GM12878 (cell line): Measurements from ENCODE around the gene CNTNAP2. TPM values are rescaled to one million over a fixed set of nuclear protein-coding genes. Genes with fewer than 3 reads are reported as not detected.

Source experiments
- ATF2 ChIP-seq: IDR thresholded peaks from 2 replicates; pipeline ENCODE4 v1.6.1; 2012; ENCODE audit warnings: low read length, inconsistent platforms
- ATF7 ChIP-seq: fragments of 450-650 bp; IDR thresholded peaks from 2 replicates; pipeline ENCODE4 v1.6.1; 2016; ENCODE audit warnings: low read depth, mild to moderate bottlenecking
- BCL11A ChIP-seq: IDR thresholded peaks from 2 replicates; pipeline ENCODE4 v1.6.1; 2011; ENCODE audit warnings: low read depth, low read length
- BMI1 ChIP-seq: fragments of 450-650 bp; IDR thresholded peaks from 2 replicates; pipeline ENCODE4 v1.6.1; 2016; ENCODE audit warnings: mild to moderate bottlenecking, moderate library complexity, borderline replicate concordance
- CBX5 ChIP-seq: sonication (generic); IDR thresholded peaks from 2 replicates; pipeline ENCODE4 v1.6.1; 2016; ENCODE audit warnings: low read depth, moderate library complexity, mild to moderate bottlenecking, inconsistent platforms
- CEBPZ ChIP-seq: fragments of 150-350 bp; IDR thresholded peaks from 2 replicates; pipeline ENCODE4 v1.6.1; 2016; ENCODE audit warnings: low read depth, low read length
- CREM ChIP-seq: IDR thresholded peaks from 2 replicates; pipeline ENCODE4 v1.6.1; 2014; ENCODE audit warnings: antibody characterized with exemption, low read depth
- CTCF ChIP-seq, 3 experiments: IDR thresholded peaks in 2 of 3; conservative IDR thresholded peaks in 1 of 3; 2 replicates each; pipeline ENCODE4 v1.5.1; 2011; ENCODE audit warnings: low read depth in 3 of 3, low read length in 3 of 3, mild to moderate bottlenecking in 3 of 3, control low read depth in 2 of 3, moderate library complexity in 2 of 3, inconsistent platforms in 1 of 3, mixed read lengths in 1 of 3; ENCODE audit not compliant: control insufficient read depth in 2 of 3, insufficient read depth in 1 of 3; ENCODE audit errors: extremely low read depth in 1 of 3
- FOS ChIP-seq: IDR thresholded peaks from 3 replicates; pipeline ENCODE4 v1.6.1; 2011; ENCODE audit warnings: borderline replicate concordance; ENCODE audit not compliant: insufficient read length; ENCODE audit errors: extremely low read depth
- FOXK2 ChIP-seq: fragments of 450-650 bp; IDR thresholded peaks from 2 replicates; pipeline ENCODE4 v1.6.1; 2017; ENCODE audit warnings: mild to moderate bottlenecking, moderate library complexity
- GABPA ChIP-seq: IDR thresholded peaks from 2 replicates; pipeline ENCODE4 v1.6.1; 2014; ENCODE audit warnings: antibody characterized with exemption, low read depth, mild to moderate bottlenecking, inconsistent platforms
- JUNB ChIP-seq: IDR thresholded peaks from 2 replicates; pipeline ENCODE4 v1.6.1; 2016; ENCODE audit warnings: antibody characterized with exemption, mild to moderate bottlenecking
- LARP7 ChIP-seq: fragments of 450-650 bp; IDR thresholded peaks from 2 replicates; pipeline ENCODE4 v1.6.1; 2017; ENCODE audit warnings: mild to moderate bottlenecking
- MTA3 ChIP-seq: IDR thresholded peaks from 2 replicates; pipeline ENCODE4 v1.6.1; 2012; ENCODE audit warnings: low read length, inconsistent platforms, borderline replicate concordance
- PKNOX1 ChIP-seq: fragments of 450-650 bp; IDR thresholded peaks from 2 replicates; pipeline ENCODE4 v1.6.1; 2016; ENCODE audit warnings: mild to moderate bottlenecking
- POLR2A ChIP-seq: IDR thresholded peaks from 2 replicates; pipeline ENCODE4 v1.6.1; 2011; ENCODE audit warnings: low read depth, mild to moderate bottlenecking, low read length
- POLR2AphosphoS5 ChIP-seq: IDR thresholded peaks from 2 replicates; pipeline ENCODE4 v1.6.1; 2011; ENCODE audit warnings: mild to moderate bottlenecking, low read length, inconsistent platforms
- RUNX3 ChIP-seq: IDR thresholded peaks from 2 replicates; pipeline ENCODE4 v1.6.1; 2012; ENCODE audit warnings: low read length, inconsistent platforms
- SMC3 ChIP-seq: IDR thresholded peaks from 2 replicates; pipeline ENCODE4 v1.6.1; 2011; ENCODE audit warnings: low read length, improper control_type of control experiment, borderline replicate concordance
- SP1 ChIP-seq: IDR thresholded peaks from one replicate; pipeline ENCODE4 v1.6.1; 2011; ENCODE audit warnings: low read depth, low read length
- SPI1 ChIP-seq: IDR thresholded peaks from 2 replicates; pipeline ENCODE4 v1.6.1; 2011; ENCODE audit warnings: low read depth, mild to moderate bottlenecking, low read length, moderate library complexity, borderline replicate concordance; ENCODE audit not compliant: insufficient read depth
- WRNIP1 ChIP-seq: IDR thresholded peaks from 2 replicates; pipeline ENCODE4 v1.6.1; 2011; ENCODE audit warnings: low read depth, low read length, improper control_type of control experiment, borderline replicate concordance
- YY1 ChIP-seq: IDR thresholded peaks from 2 replicates; pipeline ENCODE4 v1.6.1; 2011; ENCODE audit warnings: low read depth, mild to moderate bottlenecking, low read length
- ZNF207 ChIP-seq: fragments of 450-650 bp; IDR thresholded peaks from 2 replicates; pipeline ENCODE4 v1.6.1; 2014; ENCODE audit warnings: antibody characterized with exemption, mild to moderate bottlenecking, borderline replicate concordance
- ZNF217 ChIP-seq: fragments of 450-650 bp; IDR thresholded peaks from 2 replicates; pipeline ENCODE4 v1.6.1; 2017; ENCODE audit warnings: antibody characterized with exemption, mild to moderate bottlenecking
- ZNF24 ChIP-seq: fragments of 450-650 bp; IDR thresholded peaks from 2 replicates; pipeline ENCODE4 v1.6.1; 2017; ENCODE audit warnings: antibody characterized with exemption, mild to moderate bottlenecking
- ZZZ3 ChIP-seq: IDR thresholded peaks from 2 replicates; pipeline ENCODE4 v1.6.1; 2011; ENCODE audit warnings: low read depth; ENCODE audit not compliant: control insufficient read depth, insufficient read length
- polyA plus RNA-seq, 11 experiments: library from polyadenylated mRNA; depleted of rRNA in 4 of 11; unstranded in 6 of 11; stranded (reverse) in 5 of 11; fragments of >200 nt; fragmentation: Nextera tagmentation in 4 of 11; fragmentation: Illumina TruSeq in 1 of 11; extraction: Ambion mirVana in 4 of 11; extraction: Trizol in 1 of 11; gene quantifications; 1 replicate in 1 of 11; 2 replicates in 10 of 11; pipeline versions ENCODE4 v1.2.1 to v1.2.3, GENCODE V29; 2011 to 2016; ENCODE audit warnings: inconsistent platforms in 2 of 11, missing spikeins in 2 of 11, low read depth in 1 of 11
- total RNA-seq, 4 experiments: library from RNA; depleted of rRNA in 3 of 4; stranded (reverse); fragments of >200 nt in 3 of 4; fragmentation: Illumina TruSeq in 1 of 4; extraction: Trizol in 1 of 4; gene quantifications; 2 replicates each; pipeline versions ENCODE4 v1.2.1 to v1.2.3, GENCODE V29; 2013 to 2021

The CNTNAP2 gene
- total and polyA plus RNA-seq, 10 of the 15 experiments (the other 5 are each of a cell fraction or from before 2014, with no cell fraction given): 0.03 to 0.08 (median 0.03) TPM; not detected in 7

GRCh38 chr7:148306759-148307158 is 2190.2 kb downstream of the CNTNAP2 start (continued):
- TF ChIP-seq CEBPZ: no peak
- TF ChIP-seq SPI1: peak; percentile 59; the same call in 1 of the 2 replicates
- 0 out of 2 replicates have a peak, but pooled peaks have one; percentile 21 for TF ChIP-seq YY1
- TF ChIP-seq FOXK2: no peak
- TF ChIP-seq FOS: no peak
- no peak for TF ChIP-seq WRNIP1
- TF ChIP-seq BCL11A: peak; percentile 49
- peak; percentile 32; the same call in 1 of the 2 replicates for TF ChIP-seq JUNB
- no peak for TF ChIP-seq SP1
- TF ChIP-seq ZZZ3: no peak
- TF ChIP-seq CREM: 0 out of 2 replicates have a peak, but pooled peaks have one; percentile 18
- no peak for TF ChIP-seq ZNF217
- TF ChIP-seq CTCF (IDR thresholded peaks at IDR 0.05 in 2 of 3, conservative IDR thresholded peaks at IDR 0.05 in 1 of 3; ENCODE audit: control insufficient read depth in 2 of 3, extremely low read depth in 1 of 3, insufficient read depth in 1 of 3, low read depth in 3 of 3, low read length in 3 of 3): no peak
- no peak for TF ChIP-seq GABPA
- TF ChIP-seq LARP7: no peak
- no peak for TF ChIP-seq POLR2AphosphoS5
- TF ChIP-seq MTA3: no peak; the same call in 1 of the 2 replicates
- no peak for TF ChIP-seq ATF7
- TF ChIP-seq POLR2A: no peak
- 0 out of 2 replicates have a peak, but pooled peaks have one; percentile 59 for TF ChIP-seq CBX5
- TF ChIP-seq PKNOX1: peak; percentile 63
- TF ChIP-seq SMC3: no peak
- TF ChIP-seq BMI1: no peak
- no peak for TF ChIP-seq ZNF24
- peak; percentile 81 for TF ChIP-seq ATF2
- TF ChIP-seq RUNX3: peak; percentile 72
- TF ChIP-seq ZNF207: no peak
